Caco-2 (cell line): Measurements from ENCODE around the gene PACS1. TPM values are rescaled to one million over a fixed set of nuclear protein-coding genes. Genes with fewer than 3 reads are reported as not detected.
A peak's percentile ranks its signal among the peaks of the same experiment; 100 is the strongest.

Experiments used
- BruUV-seq: library from RNA; stranded (reverse); fragments of 400-500 nt; replicated peaks from 2 replicates; lab custom pipeline; 2021; lab: Mats Ljungman, UMichigan
- CTCF ChIA-PET: fragments of 300-600 bp; sonication (Branson Sonifier 250); formaldehyde crosslinking; loops from one replicate; lab custom pipeline; 2022; ENCODE audit warnings: antibody characterized with exemption; lab: Charles Lee
- POLR2A ChIA-PET: fragments of 300-600 bp; sonication (Branson Sonifier 250); formaldehyde crosslinking; loops from one replicate; lab custom pipeline; 2022; ENCODE audit warnings: antibody characterized with exemption; lab: Charles Lee
- DNase-seq, 2 experiments: peaks; one replicate each; pipeline versions ENCODE4 v3.0.0 to v3.0.0-alpha.2; 2020 to 2022
- H3K27me3 ChIP-seq: replicated peaks from 2 replicates; pipeline ENCODE4 v1.6.0; 2011; ENCODE audit warnings: low read length; ENCODE audit not compliant: control insufficient read depth, insufficient read depth
- H3K36me3 ChIP-seq: 2 replicates; pipeline ENCODE4 v1.5.1; 2011; ENCODE audit warnings: low read length; ENCODE audit not compliant: control insufficient read depth, insufficient read depth
- H3K4me1 ChIP-seq: fragments of 250-450 bp; sonication (Bioruptor Pico); 2 replicates; pipeline ENCODE4 v1.5.1; 2020; ENCODE audit warnings: mild to moderate bottlenecking
- H3K4me3 ChIP-seq: 2 replicates; pipeline ENCODE4 v1.5.1; 2011; ENCODE audit warnings: low read depth, mild to moderate bottlenecking, control low read depth, low read length
- H3K9me3 ChIP-seq: fragments of 250-450 bp; sonication (Bioruptor Pico); 2 replicates; pipeline ENCODE4 v1.5.1; 2020; ENCODE audit warnings: mild to moderate bottlenecking, moderate library complexity
- H3K27ac Mint-ChIP-seq: one replicate; pipeline ENCODE4 v1.8.0; 2022; ENCODE audit warnings: mixed read lengths; ENCODE audit not compliant: unreplicated experiment
- H3K27me3 Mint-ChIP-seq: one replicate; pipeline ENCODE4 v1.8.0; 2022; ENCODE audit warnings: mixed read lengths; ENCODE audit not compliant: insufficient read depth, unreplicated experiment
- H3K36me3 Mint-ChIP-seq: one replicate; pipeline ENCODE4 v1.8.0; 2022; ENCODE audit warnings: mild to moderate bottlenecking, mixed read lengths; ENCODE audit not compliant: insufficient read depth, unreplicated experiment
- H3K4me1 Mint-ChIP-seq: one replicate; pipeline ENCODE4 v1.8.0; 2022; ENCODE audit warnings: low read depth, mixed read lengths; ENCODE audit not compliant: unreplicated experiment
- H3K4me3 Mint-ChIP-seq: one replicate; pipeline ENCODE4 v1.8.0; 2022; ENCODE audit warnings: mild to moderate bottlenecking, moderate library complexity, mixed read lengths; ENCODE audit not compliant: unreplicated experiment
- H3K9me3 Mint-ChIP-seq: one replicate; pipeline ENCODE4 v1.8.0; 2022; ENCODE audit warnings: mixed read lengths; ENCODE audit not compliant: unreplicated experiment
- intact Hi-C: fragments of 100-400 bp; cut with micrococcal nuclease; formaldehyde crosslinking; loops from one replicate; pipeline ENCODE4 v1.10.0; 2022; ENCODE audit not compliant: unreplicated experiment
- total RNA-seq: library from RNA; stranded (reverse); gene quantifications from 2 replicates; pipeline ENCODE4 v1.2.3, GENCODE V29; 2022
- TF ChIP-seq, protein P1 (sequence below), 2 experiments: fragments of 200-600 bp in 1 of 2; IDR thresholded peaks; 1 replicate in 1 of 2; 2 replicates in 1 of 2; pipeline versions ENCODE4 v1.5.1 to v1.8.0; 2011 to 2022; ENCODE audit warnings: antibody characterized with exemption in 1 of 2, control low read depth in 1 of 2, inconsistent platforms in 1 of 2, low read depth in 1 of 2, low read length in 1 of 2, mild to moderate bottlenecking in 1 of 2, moderate library complexity in 1 of 2; ENCODE audit not compliant: insufficient read depth in 1 of 2, severe bottlenecking in 1 of 2, unreplicated experiment in 1 of 2

The PACS1 gene
- total RNA-seq, 1 experiment from 2014 or later: 82.2 TPM

DNA sequence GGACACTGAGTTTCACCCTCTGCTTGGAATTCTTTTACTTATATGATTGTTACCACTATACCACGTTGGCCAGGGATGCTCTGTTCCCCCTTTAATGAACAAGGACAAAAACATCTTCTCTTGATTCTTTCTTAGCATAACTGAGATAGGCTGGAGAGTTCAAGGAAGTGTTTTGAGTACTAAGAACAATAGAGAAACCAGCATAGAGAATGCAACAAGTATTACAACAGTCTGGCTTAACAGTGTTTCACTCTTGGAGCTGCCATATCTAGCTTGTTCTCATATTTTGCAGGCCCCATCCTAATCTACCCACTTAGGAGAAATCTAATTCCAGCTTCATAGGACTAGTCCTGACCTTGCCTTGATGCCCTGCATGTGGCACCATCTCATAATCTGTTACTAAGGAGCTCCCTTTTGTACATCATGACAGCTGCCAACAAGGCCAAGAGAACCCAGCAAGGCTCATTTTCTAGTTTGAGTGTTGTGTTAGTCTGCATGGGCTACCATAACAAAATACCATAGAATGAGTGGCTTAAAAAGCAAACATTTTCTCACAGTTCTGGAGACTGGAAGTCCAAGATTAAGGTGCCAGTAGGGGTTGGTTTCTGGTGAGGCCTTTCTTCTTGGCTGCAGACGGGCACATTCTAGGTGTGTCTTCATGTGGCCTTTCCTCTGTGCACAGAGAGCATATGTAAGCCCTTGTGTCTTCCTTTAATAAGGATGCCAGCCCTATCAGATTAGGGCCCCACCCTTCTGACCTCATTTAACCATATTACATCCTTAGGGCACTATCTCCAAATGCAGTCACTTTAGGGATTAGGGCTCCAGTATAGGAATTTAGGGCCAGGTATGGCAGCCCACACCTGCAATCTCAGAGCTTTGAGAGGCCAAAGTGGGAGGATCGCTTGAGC is 37.8 kb downstream of the PACS1 start:
- POLR2A ChIA-PET: interaction anchor here (0.5 kb wide), 1 partner anchor 107 kb away, joined by 3 read pairs; no protein-coding TSS in a partner anchor

DNA sequence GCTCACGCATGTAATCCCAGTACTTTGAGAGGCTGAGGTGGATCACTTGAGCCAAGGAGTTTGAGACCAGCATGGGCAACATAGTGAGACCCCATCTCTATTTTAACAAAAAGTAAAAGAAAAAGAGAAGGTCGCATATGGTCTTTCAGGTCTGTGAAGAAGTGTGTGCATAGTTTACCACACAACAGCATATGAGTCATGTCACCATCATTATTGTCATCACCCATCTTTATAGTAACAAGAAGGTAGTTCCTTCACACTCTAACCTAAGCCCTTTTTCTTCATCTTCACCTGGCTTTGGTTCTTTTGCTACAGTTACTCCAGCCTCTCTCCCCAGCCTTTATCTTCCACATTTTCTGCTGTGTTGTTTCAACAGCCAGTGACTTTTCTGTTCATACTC is 39.2 kb downstream of the PACS1 start:
- H3K9me3 Mint-ChIP-seq: no peaks in the 10 kb centered on the region
- intact Hi-C loops: no loop called here

More for the DNA sequence above, 37.8 kb downstream of the PACS1 start:
- TF ChIP-seq, protein P1, sequence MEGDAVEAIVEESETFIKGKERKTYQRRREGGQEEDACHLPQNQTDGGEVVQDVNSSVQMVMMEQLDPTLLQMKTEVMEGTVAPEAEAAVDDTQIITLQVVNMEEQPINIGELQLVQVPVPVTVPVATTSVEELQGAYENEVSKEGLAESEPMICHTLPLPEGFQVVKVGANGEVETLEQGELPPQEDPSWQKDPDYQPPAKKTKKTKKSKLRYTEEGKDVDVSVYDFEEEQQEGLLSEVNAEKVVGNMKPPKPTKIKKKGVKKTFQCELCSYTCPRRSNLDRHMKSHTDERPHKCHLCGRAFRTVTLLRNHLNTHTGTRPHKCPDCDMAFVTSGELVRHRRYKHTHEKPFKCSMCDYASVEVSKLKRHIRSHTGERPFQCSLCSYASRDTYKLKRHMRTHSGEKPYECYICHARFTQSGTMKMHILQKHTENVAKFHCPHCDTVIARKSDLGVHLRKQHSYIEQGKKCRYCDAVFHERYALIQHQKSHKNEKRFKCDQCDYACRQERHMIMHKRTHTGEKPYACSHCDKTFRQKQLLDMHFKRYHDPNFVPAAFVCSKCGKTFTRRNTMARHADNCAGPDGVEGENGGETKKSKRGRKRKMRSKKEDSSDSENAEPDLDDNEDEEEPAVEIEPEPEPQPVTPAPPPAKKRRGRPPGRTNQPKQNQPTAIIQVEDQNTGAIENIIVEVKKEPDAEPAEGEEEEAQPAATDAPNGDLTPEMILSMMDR (IDR thresholded peaks at IDR 0.05; ENCODE audit: insufficient read depth in 1 of 2, low read depth in 1 of 2, low read length in 1 of 2, severe bottlenecking in 1 of 2, unreplicated experiment in 1 of 2): no peak
- Histone ChIP-seq H3K4me1 (peaks cover 33% of the 10 kb centered on the region), H3K27me3 (no peaks in the 10 kb centered on the region), H3K9me3 (no peaks in the 10 kb centered on the region), H3K4me3 (no peak overlapping the region), H3K36me3 (no peaks in the 10 kb centered on the region)
- Mint-ChIP-seq H3K4me3 (peak overlapping the region; percentile 15), H3K4me1 (peaks cover 32% of the 10 kb centered on the region), H3K36me3 (peaks cover 7% of the 10 kb centered on the region), H3K27me3 (no peaks in the 10 kb centered on the region), H3K27ac (peak overlapping the region; percentile 29), H3K9me3 (no peaks in the 10 kb centered on the region)
- CTCF ChIA-PET: no interaction called here
- intact Hi-C loops: no loop called here
- no peak for DNase-seq
- BruUV-seq: TSS peak; percentile 87

DNA sequence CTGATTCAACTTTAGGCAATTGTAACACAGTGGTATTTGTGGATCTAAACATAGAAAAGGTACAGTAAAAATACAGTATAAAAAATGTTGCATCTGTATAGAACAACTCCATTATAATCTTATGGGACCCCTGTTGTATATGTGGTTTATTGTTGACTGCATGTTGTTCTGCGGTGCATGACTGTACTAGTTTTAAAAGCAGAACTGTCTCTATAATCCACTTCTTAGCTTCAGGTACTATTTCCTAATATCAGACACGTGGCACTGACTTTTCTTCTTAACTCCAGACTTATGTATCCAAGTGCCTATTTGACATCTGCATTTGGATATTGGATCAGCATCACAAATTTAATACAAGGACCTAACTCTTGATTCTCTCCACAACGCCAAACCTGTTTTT is 41.1 kb downstream of the PACS1 start:
- no TSS peak for BruUV-seq
- ChIA-PET POLR2A (interaction anchor here (0.6 kb wide), 1 partner anchor 177 kb away, joined by 3 read pairs; no protein-coding TSS in a partner anchor), CTCF (no interaction called here)
- Mint-ChIP-seq H3K27ac (peak overlapping the region; percentile 89), H3K4me1 (peaks cover 54% of the 10 kb centered on the region), H3K9me3 (no peaks in the 10 kb centered on the region), H3K27me3 (no peaks in the 10 kb centered on the region), H3K4me3 (no peak overlapping the region), H3K36me3 (peaks cover 7% of the 10 kb centered on the region)
- intact Hi-C loops: no loop called here
- Histone ChIP-seq H3K9me3 (no peaks in the 10 kb centered on the region), H3K36me3 (no peaks in the 10 kb centered on the region), H3K4me3 (no peak overlapping the region), H3K4me1 (peaks cover 64% of the 10 kb centered on the region), H3K27me3 (no peaks in the 10 kb centered on the region)
- TF ChIP-seq, protein P1 (IDR thresholded peaks at IDR 0.05; ENCODE audit: insufficient read depth in 1 of 2, low read depth in 1 of 2, low read length in 1 of 2, severe bottlenecking in 1 of 2, unreplicated experiment in 1 of 2): no peak
- DNase-seq: no peak

More for the DNA sequence above, 39.2 kb downstream of the PACS1 start:
- Mint-ChIP-seq H3K27ac (no peak overlapping the region), H3K27me3 (no peaks in the 10 kb centered on the region), H3K36me3 (peaks cover 7% of the 10 kb centered on the region), H3K4me3 (no peak overlapping the region), H3K4me1 (peaks cover 45% of the 10 kb centered on the region)
- no peaks in the 10 kb centered on the region for H3K9me3 ChIP-seq
- POLR2A ChIA-PET: no interaction called here
- CTCF ChIA-PET: no interaction called here
- no TSS peak for BruUV-seq
- H3K4me3 ChIP-seq: no peak overlapping the region
- peaks cover 47% of the 10 kb centered on the region for H3K4me1 ChIP-seq
- no peak for DNase-seq
- H3K36me3 ChIP-seq: no peaks in the 10 kb centered on the region
- no peaks in the 10 kb centered on the region for H3K27me3 ChIP-seq
- TF ChIP-seq, protein P1 (IDR thresholded peaks at IDR 0.05; ENCODE audit: insufficient read depth in 1 of 2, low read depth in 1 of 2, low read length in 1 of 2, severe bottlenecking in 1 of 2, unreplicated experiment in 1 of 2): no peak
